Measurements from ENCODE around the gene BRAF. TPM values are rescaled to one million over a fixed set of nuclear protein-coding genes. Genes with fewer than 3 reads are reported as not detected.
"Not testable (repeated sequence)": the region's sequence is repeated elsewhere in the genome, so short reads cannot be mapped to it uniquely, and the experiment has no call there.

BRAF gene
- total RNA-seq: 10 to 100 TPM; 27.5 to 28.4 TPM

DNA sequence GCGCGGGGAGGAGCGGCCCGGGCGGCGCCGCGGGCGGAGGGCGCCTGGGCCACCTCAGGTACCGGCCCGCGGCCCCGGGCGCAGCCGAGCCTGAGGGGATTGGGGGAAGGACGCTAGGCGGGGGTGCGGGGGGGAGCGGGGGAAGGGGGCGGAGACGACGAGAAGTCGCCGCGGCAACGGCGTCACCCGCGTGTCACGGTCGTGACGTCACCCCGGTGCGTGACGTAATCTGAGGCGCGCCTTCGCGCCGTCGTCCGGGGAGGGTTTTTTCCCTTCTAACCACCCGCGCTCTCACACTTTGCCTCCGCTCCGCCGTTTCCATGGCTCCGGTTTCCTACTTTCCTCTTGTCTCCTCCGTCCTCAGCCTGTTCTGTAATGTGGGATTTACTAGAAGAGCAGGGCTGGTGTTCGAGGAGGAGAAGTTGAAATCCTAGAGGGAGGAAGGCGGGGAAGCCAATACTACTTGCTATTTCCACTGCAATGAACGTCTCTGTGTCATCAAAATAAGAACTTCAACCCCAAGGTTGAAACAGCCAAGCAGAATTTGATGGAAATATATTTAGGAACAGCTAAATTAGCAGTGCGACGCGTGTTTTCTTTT is at the start of gene BRAF:
Gene BRAF, minus strand, starts transcription at position 109 of the 601 bp plus-strand sequence. CDS start 226 bp downstream, outside the sequence.
- POLR2A ChIA-PET: interaction anchor here (0.6 to 0.7 kb wide), 5 partner anchors 9 to 198 kb away, joined by 3 to 4 read pairs (median 3); partner anchors contain the start of gene MRPS33
- CTCF ChIA-PET: interaction anchor here (0.8 to 1.8 kb wide), 2 partner anchors 94 to 114 kb away, joined by 4 read pairs; no protein-coding TSS in a partner anchor

DNA sequence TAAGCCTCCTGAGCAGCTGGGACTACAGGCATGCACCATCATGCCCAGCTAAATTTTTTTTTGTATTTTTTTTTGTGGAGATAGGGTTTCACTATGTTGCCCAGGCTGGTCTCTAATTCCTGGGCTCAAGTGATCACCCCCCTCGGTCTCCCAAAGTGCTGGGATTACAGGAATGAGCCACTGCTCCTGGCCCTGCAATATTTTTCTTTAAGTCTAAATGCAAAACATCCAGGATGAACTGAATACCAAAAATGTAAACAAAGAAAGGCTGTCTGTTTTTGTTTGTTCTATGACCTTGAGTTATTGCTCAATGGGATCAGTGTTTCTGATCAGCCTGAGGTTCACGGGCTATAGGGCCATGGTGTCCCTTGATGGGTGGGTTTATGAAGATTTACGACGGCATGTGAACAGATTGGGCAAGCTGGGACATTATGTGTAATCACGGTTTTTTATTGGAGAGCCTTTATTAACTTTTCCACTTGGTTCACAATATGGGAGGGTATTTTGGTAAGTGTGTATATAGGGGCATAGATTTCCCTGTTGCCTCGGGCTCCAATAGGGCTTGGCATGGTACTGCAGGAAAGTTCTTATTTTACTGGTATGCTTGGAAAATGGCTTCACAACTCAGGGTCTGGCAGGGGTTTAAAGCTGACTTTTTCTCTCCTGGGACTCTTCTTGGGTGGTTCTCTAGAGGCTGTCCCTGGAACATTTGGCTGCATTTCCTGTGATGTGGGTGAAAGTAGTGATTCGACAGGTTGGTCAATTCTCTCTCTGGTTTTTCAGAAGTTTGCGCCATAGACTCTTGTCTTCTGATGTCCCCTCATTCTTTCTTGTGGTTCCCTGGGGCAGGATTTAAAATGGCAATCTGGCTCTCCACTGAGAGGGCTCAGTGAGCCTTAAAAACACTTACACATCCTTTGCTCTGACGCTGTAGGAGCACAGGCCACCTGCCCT is 48.4 kb upstream of the BRAF start:
- POLR2A ChIA-PET: no interaction called here
- CTCF ChIA-PET: no interaction called here

DNA sequence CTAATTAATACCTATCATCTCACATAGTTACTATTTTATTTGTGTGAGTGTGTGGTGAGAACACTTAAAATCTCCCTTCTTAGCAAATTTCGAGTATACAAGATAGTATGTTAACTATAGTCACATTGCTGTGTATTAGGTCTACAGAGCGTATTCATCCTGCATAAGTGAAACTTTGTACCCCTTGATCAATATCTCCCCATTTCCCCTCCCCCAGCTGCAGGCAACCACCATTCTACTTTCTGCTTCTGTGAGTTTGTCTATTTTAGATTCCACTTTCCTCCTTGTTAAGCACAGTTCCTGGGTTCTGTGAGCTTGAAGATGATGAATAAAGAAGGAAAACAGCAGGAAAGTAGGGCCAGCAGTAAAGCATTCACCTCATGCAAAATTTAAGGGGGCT is 47.6 kb upstream of the BRAF start:
- ChIA-PET CTCF (interaction anchor here (0.8 kb wide), 1 partner anchor 15 kb away, joined by 3 read pairs; no protein-coding TSS in a partner anchor), POLR2A (no interaction called here)

DNA sequence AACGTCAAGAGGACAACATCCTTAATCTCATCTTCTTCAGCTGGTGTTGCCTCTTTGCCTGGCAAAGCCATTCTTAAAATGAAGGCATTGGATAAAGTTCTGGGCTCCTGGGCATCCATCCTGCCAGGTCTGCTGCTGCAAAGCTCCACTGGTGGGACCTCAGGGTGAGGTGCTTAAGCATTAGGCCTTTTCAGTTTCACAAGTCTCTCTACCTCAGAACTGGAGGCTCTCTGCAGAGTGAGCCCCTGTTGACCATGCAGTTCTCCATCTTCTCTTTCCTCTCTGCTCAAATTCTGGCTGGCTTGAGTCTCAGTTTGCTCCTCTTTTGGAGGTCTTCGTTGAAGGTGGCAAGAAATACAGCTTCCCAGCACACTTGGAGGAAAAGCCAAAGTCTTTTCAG is 42.7 kb upstream of the BRAF start:
- CTCF ChIA-PET: no interaction called here
- POLR2A ChIA-PET: no interaction called here

DNA sequence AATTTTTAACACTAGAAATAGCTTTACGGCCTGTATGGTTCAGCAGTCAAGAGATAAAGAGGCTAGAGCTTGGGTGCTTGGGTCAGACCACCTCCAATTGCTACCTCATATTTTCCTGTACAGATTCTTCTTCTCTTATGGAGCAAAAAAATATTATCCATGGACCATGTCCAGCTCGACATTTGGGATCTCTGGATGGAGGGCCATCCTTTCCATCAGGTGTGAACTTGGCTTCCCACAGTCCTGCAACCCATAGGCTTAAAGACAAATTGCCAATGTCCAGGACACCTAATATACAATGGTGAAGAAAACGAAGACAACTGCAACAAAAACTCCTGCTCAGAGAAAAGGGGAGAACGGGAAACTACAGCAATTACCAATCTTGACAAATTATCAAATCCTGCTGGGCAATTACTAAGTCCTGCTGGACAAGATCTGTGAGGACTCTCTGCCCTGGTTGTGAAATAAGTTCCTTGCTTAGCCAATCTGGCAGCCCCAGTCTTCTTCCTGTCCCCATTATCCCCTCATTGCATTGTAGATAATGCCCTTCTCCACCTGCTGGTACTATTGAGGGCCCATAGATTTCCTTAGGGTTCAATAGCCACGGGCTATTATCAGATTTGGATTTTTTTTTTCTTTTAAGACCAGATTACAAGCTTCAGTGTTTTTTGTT is 42.0 kb upstream of the BRAF start:
- ChIA-PET CTCF (interaction anchor here (0.6 kb wide), 1 partner anchor 270 kb away, joined by 3 read pairs; the partner anchor contains the start of gene NDUFB2), POLR2A (no interaction called here)

DNA sequence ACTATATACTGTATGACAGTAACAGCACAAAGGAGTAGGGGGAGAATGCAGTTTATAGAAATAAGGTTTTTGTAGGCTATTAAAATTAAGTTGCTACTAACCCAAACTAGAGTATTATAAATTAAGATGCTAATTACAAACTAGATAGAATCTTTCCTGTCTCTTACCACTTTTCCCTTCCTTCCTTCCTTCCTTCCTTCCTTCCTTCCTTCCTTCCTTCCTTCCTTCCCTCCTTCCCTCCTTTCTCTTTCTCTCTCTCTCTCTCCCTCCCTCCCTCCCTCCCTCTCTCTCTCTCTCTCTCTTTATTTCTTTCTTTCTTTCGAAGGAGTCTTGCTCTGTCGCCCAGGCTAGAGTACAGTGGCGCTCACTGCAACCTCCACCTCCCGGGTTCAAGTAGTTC is 36.4 kb upstream of the BRAF start:
- CTCF ChIA-PET: no interaction called here

DNA sequence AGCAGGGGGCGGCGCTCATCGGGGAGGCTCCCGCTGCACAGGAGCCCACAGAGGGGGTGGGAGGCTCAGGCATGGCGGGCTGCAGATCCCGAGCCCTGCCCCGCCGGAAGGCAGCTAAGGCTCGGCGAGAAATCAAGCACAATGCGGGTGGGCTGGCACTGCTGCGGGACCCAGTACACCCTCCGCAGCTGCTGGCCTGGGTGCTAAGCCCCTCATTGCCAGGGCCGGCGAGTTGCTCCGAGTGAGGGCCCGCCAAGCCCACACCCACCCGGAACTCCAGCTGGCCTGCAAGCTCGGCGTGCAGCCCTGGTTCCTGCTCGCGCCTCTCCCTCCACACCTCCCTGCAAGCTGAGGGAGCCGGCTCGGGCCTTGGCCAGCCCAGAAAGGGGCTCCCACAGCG is 32.3 kb upstream of the BRAF start:
- CTCF ChIA-PET, POLR2A ChIA-PET: not testable (repeated sequence)

More for the DNA sequence above, 36.4 kb upstream of the BRAF start:
- POLR2A ChIA-PET: no interaction called here

DNA sequence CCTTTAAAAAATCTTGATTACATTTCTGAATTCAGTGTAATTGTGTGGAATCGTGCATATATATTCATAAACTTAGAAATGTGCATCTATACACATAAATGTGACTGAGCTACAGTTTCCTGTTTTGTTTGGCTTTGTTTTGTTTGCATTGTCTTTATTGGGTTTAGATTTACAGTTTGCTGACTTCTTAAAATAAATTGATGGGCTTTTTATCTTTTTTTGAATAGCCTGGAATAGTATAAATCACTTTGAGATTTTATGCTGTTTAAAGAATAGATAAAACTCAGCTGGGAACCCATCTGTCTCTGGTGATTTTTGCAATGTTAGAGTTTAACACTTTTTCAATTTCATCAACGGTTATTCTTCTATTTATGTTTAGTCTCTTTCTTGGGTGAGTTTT is 21.2 kb upstream of the BRAF start:
- CTCF ChIA-PET: no interaction called here
- POLR2A ChIA-PET: no interaction called here

DNA sequence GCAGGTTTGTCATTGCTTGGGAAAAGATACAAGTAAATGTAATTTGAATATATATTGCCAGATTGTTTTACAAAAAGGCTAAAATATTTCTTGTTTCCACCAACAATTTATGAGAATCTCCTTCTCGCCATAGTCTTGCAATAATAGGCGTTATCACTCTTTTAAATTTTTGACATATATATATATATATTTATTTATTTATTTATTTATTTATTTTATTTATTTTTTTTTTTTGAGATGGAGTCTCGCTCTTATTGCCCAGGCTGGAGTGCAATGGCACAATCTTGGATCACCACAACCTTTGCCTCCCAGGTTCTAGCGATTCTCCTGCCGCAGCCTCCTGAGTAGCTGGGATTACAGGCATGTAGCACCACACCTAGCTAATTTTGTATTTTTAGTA is 17.5 kb upstream of the BRAF start:
- POLR2A ChIA-PET, CTCF ChIA-PET: not testable (repeated sequence)

DNA sequence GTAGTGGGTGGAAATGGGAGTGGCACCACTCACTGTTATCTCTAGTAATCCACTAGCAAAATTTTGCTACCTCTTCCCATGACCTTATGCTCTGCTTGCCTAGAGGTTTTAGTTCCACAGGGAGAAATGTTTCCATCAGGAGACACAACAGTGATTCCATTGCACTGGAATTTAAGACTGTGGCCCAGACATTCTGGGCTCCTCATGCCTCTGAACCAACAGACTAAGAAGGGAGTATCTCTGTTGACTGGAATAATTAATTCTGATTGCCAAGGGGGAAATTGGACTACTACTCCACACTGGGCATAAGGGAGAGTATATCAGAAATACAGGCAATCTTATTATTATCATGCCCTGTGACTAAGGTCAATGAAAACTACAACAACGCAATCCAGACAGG is 16.2 kb upstream of the BRAF start:
- CTCF ChIA-PET: no interaction called here
- POLR2A ChIA-PET: no interaction called here

DNA sequence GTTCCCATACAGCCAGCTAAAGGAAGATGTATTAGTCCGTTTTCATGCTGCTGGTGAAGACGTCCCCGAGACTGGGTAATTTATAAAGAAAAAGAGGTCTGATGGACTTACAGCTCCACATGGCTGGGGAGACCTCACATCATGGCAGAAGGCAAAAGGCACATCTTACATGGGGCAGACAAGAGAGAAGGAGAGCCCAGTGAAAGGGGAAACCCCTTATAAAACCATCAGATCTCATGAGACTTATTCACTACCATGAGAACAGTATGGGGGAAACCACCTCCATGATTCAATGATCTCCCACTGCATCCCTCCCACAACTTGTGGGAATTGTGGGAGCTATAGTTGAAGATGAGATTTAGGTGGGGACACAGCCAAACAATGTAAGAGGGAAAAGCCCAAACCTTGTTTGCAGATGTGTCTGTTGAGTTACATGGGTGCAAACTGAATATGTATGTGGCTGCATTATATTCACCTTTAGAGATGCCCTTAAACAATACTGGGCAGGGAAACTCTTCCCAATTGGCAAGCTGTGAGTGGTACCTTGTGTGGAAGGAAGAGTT is 13.1 kb upstream of the BRAF start:
- ChIA-PET POLR2A (no interaction called here), CTCF (no interaction called here)

DNA sequence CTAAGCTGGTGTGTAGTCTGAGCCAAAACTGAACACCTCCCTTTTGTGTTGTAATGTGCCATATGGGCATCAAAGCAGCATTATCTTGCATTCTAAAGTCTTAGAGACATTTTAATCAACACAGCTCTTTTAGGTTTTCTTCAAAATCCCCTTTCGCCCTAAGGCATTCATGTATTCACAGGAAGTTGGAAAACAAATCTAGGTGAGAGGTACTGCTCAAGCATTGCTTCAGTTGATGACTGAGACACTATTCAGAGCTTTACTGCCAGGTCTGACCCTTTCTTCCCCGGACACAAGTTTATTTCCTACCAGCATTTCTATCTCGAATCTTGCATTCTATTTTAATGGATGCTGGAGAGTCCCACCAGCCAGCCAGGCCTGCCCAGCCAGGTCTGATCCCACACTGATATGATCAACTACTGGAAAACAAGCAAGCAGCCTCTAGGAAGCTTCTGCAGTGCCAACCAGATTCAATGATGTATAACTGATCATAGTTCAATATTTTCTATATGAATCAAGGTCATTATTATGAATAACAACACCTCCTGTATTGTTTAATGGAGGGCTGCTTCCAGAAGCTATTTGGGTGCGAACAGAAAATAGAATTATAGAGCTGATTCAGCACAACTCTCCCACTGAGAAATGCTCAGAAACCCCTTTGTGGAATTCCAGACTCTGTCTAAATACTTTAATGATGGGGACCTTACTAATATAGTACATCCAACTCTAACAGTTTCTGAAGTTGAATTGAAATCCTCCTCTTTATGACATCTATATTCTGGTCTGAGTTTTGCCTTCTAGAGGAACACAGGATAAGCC is 4.0 kb upstream of the BRAF start:
- POLR2A ChIA-PET: no interaction called here
- CTCF ChIA-PET: no interaction called here

DNA sequence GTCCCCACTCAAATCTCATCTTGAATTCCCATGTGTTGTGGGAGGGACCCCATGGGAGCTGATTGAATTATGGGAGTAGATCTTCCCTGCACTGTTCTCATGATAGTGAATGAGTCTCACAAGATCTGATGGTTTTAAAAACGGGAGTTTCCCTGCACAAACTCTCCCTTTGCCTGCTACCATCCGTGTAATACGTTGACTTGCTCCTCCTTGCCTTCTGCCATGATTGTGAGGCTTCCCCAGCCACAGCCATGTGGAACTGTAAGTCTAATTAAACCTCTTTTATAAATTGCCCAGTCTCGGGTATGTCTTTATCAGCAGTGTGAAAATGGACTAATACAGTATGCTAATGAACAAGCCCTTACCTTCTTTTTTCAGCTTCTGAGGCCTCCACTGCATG is 3.2 kb upstream of the BRAF start:
- POLR2A ChIA-PET: not testable (repeated sequence)
- CTCF ChIA-PET: interaction anchor here (1.7 kb wide), 1 partner anchor 117 kb away, joined by 6 read pairs; no protein-coding TSS in a partner anchor

DNA sequence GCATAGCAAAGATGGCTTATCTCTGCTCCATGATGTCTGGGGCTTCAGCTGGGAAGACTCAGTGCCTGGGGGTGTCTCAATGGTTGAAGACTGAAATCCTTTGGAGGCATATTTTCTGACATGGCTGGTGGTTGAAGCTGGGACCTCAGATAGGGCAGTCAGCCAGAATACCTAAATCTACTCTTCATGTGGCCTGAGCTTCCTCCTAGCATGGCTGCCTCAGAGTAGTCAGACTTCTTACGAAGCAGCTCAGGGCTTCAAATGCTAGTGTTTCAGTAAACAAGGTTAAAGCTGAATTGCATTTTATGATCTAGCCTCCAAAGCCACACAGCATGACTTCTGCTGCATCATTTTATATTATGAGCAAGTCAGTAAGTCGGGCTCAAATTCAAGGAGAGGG is 2.6 kb upstream of the BRAF start:
- ChIA-PET POLR2A (no interaction called here), CTCF (interaction anchor here (1.7 kb wide), 1 partner anchor 117 kb away, joined by 6 read pairs; no protein-coding TSS in a partner anchor)

DNA sequence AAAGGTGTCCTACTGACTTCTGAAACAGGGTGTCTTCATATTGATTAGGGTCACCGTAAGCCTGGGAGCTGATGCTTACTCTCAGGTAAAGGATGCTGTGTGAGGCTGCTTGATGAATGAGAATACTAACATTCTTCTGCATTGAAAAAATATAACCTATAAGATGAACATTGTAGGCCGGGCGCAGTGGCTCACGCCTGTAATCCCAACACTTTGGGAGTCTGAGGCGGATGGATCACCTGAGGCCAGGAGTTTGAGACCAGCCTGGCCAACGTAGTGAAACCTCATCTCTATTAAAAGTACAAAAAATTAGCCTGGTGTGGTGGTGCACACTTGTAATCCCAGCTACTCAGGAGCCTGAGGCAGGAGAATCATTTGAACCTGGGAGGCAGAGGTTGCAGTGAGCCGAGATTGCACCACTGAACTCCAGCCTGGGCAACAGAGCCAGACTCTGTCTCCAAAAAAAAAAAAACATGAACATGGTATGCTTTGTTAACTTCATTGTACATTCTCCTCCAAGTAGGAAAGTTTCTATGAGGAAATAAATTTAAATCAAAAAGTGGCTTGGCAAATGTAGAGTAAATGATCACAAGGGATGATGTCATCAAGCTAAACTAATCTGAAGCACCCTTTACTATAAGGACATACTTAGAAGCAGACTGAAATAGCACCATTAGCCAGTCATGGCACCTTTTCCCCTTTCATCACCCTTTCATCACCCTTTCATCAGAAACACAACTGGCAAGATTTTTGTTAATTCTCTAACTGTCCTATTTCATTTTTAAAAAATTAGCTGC is 1.5 kb upstream of the BRAF start:
- ChIA-PET POLR2A (no interaction called here), CTCF (interaction anchor here (0.7 to 1.7 kb wide), 3 partner anchors 66 to 813 kb away, joined by 3 to 6 read pairs (median 3); no protein-coding TSS in a partner anchor)

DNA sequence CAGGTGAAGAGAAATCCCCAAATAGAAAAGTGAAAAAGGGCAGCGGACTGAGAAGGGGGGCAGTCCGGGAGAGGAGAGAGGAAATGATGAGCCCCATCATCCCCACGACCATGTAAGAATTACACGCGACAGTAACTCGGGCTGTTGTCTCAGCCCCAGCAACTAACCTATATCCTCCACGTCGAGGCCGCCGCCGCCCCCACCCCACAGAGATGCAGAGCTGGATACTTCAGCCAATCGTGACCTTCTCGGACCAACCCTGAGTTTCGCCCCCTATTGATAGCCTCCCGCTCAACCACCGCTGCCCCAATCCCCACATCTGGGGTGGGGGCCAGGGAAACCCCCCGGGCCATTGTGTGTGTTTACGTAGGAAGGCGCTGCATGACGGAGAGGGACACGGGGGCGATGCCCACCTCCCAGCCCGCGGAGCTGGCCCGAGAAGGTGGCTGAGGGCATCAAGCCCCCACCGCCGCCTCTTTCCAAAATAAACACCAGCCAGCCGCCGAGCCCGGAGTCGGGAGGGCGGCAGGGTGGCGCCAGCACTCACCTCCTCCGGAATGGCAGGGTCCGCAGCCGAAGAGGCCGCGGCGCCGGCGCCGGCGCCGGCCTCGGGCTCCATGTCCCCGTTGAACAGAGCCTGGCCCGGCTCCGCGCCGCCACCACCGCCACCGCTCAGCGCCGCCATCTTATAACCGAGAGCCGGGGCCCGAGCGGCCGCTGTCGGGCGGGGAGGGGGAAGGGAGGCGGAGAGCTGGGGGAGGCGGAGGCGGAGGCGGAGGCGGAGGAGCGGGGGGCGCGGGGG is 509 bp downstream of the BRAF start:
- POLR2A ChIA-PET: interaction anchor here (0.5 to 1.1 kb wide), 5 partner anchors 22 to 1534 kb away, joined by 3 to 4 read pairs (median 3); partner anchors contain the start of gene MRPS33
- CTCF ChIA-PET: interaction anchor here (0.5 to 1.8 kb wide), 4 partner anchors 89 to 518 kb away, joined by 3 to 4 read pairs (median 4); no protein-coding TSS in a partner anchor

DNA sequence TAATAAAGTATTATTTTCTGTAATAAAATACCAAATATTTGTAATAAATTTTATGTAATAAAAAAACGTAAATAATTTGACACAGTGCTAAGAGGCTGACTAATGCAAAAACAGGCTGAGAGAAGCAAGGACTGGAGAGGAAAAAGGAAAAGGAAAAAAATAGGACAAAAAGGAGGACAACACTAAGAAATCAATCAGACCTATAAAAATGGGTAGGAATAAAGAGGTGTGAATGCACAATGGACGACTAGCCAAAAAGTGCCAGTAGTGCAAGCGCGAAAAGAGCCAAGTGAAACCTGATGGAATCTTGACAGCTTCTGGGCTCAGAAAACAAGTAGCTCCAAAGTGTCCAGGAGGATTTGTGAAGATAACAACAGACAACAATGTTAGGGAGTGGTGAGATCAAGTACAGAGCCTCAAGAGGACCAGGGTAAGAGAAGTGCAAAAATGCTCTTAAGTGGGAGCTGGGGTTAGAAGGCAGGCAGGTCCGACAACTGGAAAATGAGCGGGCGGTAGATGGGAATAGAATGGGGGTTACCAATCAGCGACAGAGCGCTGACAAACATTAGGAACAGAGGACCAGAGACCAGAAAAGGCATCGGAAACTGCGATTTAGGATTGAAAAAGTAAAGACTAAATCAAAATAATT is 1.2 kb downstream of the BRAF start:
- POLR2A ChIA-PET: interaction anchor here (1.1 kb wide), 1 partner anchor 21 kb away, joined by 3 read pairs; no protein-coding TSS in a partner anchor
- CTCF ChIA-PET: interaction anchor here (0.5 to 1.8 kb wide), 4 partner anchors 21 to 518 kb away, joined by 3 to 4 read pairs (median 4); no protein-coding TSS in a partner anchor
